ENCODE results near the gene PDZD2.
"Not testable (repeated sequence)": the region's sequence is repeated elsewhere in the genome, so short reads cannot be mapped to it uniquely, and the experiment has no call there.

The PDZD2 gene

GRCh38 chr5:31741496-31741895 lies 102.6 kb downstream of the PDZD2 start:
- DNase-seq, result no peak

GRCh38 chr5:31743678-31744077 lies 104.7 kb downstream of the PDZD2 start:
- no peak for DNase-seq

GRCh38 chr5:31748458-31749172 lies 109.7 kb downstream of the PDZD2 start:
- no peak for DNase-seq

- no peak for DNase-seq
These were observed 111.3 kb downstream of the PDZD2 start for GRCh38 chr5:31750215-31750614.

- no peak for DNase-seq
These were observed 112.7 kb downstream of the PDZD2 start for GRCh38 chr5:31751610-31752009.

- DNase-seq, result no peak
These were observed 114.9 kb downstream of the PDZD2 start for GRCh38 chr5:31753700-31754357.

GRCh38 chr5:31754358-31754704 lies 115.4 kb downstream of the PDZD2 start:
- no peak for DNase-seq

GRCh38 chr5:31754741-31755675 lies 116.1 kb downstream of the PDZD2 start:
- no peak for DNase-seq

GRCh38 chr5:31755676-31756230 lies 116.8 kb downstream of the PDZD2 start:
- DNase-seq, result no peak

- DNase-seq, result no peak
These were observed 118.9 kb downstream of the PDZD2 start for GRCh38 chr5:31757806-31758205.

GRCh38 chr5:31758803-31759425 lies 120.0 kb downstream of the PDZD2 start:
- DNase-seq, result no peak

GRCh38 chr5:31759925-31760324 lies 121.0 kb downstream of the PDZD2 start:
- DNase-seq, result no peak

GRCh38 chr5:31761877-31762276 lies 122.9 kb downstream of the PDZD2 start:
- DNase-seq, result no peak

- no peak for DNase-seq
These were observed 124.5 kb downstream of the PDZD2 start for GRCh38 chr5:31763424-31763823.

GRCh38 chr5:31764687-31765086 lies 125.8 kb downstream of the PDZD2 start:
- not testable (repeated sequence) for DNase-seq

GRCh38 chr5:31767335-31768031 lies 128.6 kb downstream of the PDZD2 start:
- no peak for DNase-seq

- DNase-seq, result no peak
These were observed 129.1 kb downstream of the PDZD2 start for GRCh38 chr5:31768046-31768445.

GRCh38 chr5:31768784-31769183 lies 129.9 kb downstream of the PDZD2 start:
- no peak for DNase-seq

GRCh38 chr5:31769530-31769929 lies 130.6 kb downstream of the PDZD2 start:
- DNase-seq, result no peak

- no peak for DNase-seq
These were observed 131.3 kb downstream of the PDZD2 start for GRCh38 chr5:31770132-31770720.

GRCh38 chr5:31770998-31771397 lies 132.1 kb downstream of the PDZD2 start:
- DNase-seq, result no peak

- no peak for DNase-seq
These were observed 132.6 kb downstream of the PDZD2 start for GRCh38 chr5:31771500-31771899.
